K562 treated with DMSO at 1 percent for 12 hours (cell line): ENCODE measurements around the gene GPR45. TPM values are rescaled to one million over a fixed set of nuclear protein-coding genes. Genes with fewer than 3 reads are reported as not detected.

Source experiments
- total RNA-seq: library from RNA; unstranded; fragments of 300-600 nt; gene quantifications from 2 replicates; pipeline ENCODE4 v1.2.3, GENCODE V29; 2022; ENCODE audit not compliant: insufficient read depth

The GPR45 gene, protein sequence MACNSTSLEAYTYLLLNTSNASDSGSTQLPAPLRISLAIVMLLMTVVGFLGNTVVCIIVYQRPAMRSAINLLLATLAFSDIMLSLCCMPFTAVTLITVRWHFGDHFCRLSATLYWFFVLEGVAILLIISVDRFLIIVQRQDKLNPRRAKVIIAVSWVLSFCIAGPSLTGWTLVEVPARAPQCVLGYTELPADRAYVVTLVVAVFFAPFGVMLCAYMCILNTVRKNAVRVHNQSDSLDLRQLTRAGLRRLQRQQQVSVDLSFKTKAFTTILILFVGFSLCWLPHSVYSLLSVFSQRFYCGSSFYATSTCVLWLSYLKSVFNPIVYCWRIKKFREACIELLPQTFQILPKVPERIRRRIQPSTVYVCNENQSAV
- total RNA-seq = not detected in 2 replicates

GRCh38 chr2:105241443-105241842 lies at the start of gene GPR45:
Gene GPR45 (plus strand): TSS chr2:105241743. CDS start chr2:105241859, 116 bp downstream.

Other genes with a start within 250 kb of the GPR45 start
- 27.7 and 37.1 TPM in 2 replicates for gene MRPS9, start 203.7 kb upstream of the GPR45 start, total RNA-seq
- 4.7 and 18.9 TPM in 2 replicates for gene TGFBRAP1, start 88.0 kb downstream of the GPR45 start, total RNA-seq
- gene C2orf49, start 95.8 kb downstream of the GPR45 start, total RNA-seq = 6.4 and 12.1 TPM in 2 replicates
- 35.1 and 36.9 TPM in 2 replicates for gene FHL2, start 157.3 kb downstream of the GPR45 start, total RNA-seq